Caco-2 (cell line): ENCODE data around the gene SNAPC5. TPM values are rescaled to one million over a fixed set of nuclear protein-coding genes. Genes with fewer than 3 reads are reported as not detected.

Experiments
- BruUV-seq: library from RNA; stranded (reverse); fragments of 400-500 nt; replicated peaks from 2 replicates; lab custom pipeline; 2021; lab: Mats Ljungman, UMichigan
- CTCF ChIA-PET: fragments of 300-600 bp; sonication (Branson Sonifier 250); formaldehyde crosslinking; loops from one replicate; lab custom pipeline; 2022; ENCODE audit warnings: antibody characterized with exemption; lab: Charles Lee
- POLR2A ChIA-PET: fragments of 300-600 bp; sonication (Branson Sonifier 250); formaldehyde crosslinking; loops from one replicate; lab custom pipeline; 2022; ENCODE audit warnings: antibody characterized with exemption; lab: Charles Lee
- DNase-seq, 2 experiments: peaks; one replicate each; pipeline versions ENCODE4 v3.0.0 to v3.0.0-alpha.2; 2020 to 2022
- H3K27me3 ChIP-seq: replicated peaks from 2 replicates; pipeline ENCODE4 v1.6.0; 2011; ENCODE audit warnings: low read length; ENCODE audit not compliant: control insufficient read depth, insufficient read depth
- H3K36me3 ChIP-seq: 2 replicates; pipeline ENCODE4 v1.5.1; 2011; ENCODE audit warnings: low read length; ENCODE audit not compliant: control insufficient read depth, insufficient read depth
- H3K4me1 ChIP-seq: fragments of 250-450 bp; sonication (Bioruptor Pico); 2 replicates; pipeline ENCODE4 v1.5.1; 2020; ENCODE audit warnings: mild to moderate bottlenecking
- H3K4me3 ChIP-seq: 2 replicates; pipeline ENCODE4 v1.5.1; 2011; ENCODE audit warnings: low read depth, mild to moderate bottlenecking, control low read depth, low read length
- H3K9me3 ChIP-seq: fragments of 250-450 bp; sonication (Bioruptor Pico); 2 replicates; pipeline ENCODE4 v1.5.1; 2020; ENCODE audit warnings: mild to moderate bottlenecking, moderate library complexity
- H3K27ac Mint-ChIP-seq: one replicate; pipeline ENCODE4 v1.8.0; 2022; ENCODE audit warnings: mixed read lengths; ENCODE audit not compliant: unreplicated experiment
- H3K27me3 Mint-ChIP-seq: one replicate; pipeline ENCODE4 v1.8.0; 2022; ENCODE audit warnings: mixed read lengths; ENCODE audit not compliant: insufficient read depth, unreplicated experiment
- H3K36me3 Mint-ChIP-seq: one replicate; pipeline ENCODE4 v1.8.0; 2022; ENCODE audit warnings: mild to moderate bottlenecking, mixed read lengths; ENCODE audit not compliant: insufficient read depth, unreplicated experiment
- H3K4me1 Mint-ChIP-seq: one replicate; pipeline ENCODE4 v1.8.0; 2022; ENCODE audit warnings: low read depth, mixed read lengths; ENCODE audit not compliant: unreplicated experiment
- H3K4me3 Mint-ChIP-seq: one replicate; pipeline ENCODE4 v1.8.0; 2022; ENCODE audit warnings: mild to moderate bottlenecking, moderate library complexity, mixed read lengths; ENCODE audit not compliant: unreplicated experiment
- H3K9me3 Mint-ChIP-seq: one replicate; pipeline ENCODE4 v1.8.0; 2022; ENCODE audit warnings: mixed read lengths; ENCODE audit not compliant: unreplicated experiment
- CTCF ChIP-seq, 2 experiments: fragments of 200-600 bp in 1 of 2; IDR thresholded peaks; 1 replicate in 1 of 2; 2 replicates in 1 of 2; pipeline versions ENCODE4 v1.5.1 to v1.8.0; 2011 to 2022; ENCODE audit warnings: antibody characterized with exemption in 1 of 2, control low read depth in 1 of 2, inconsistent platforms in 1 of 2, low read depth in 1 of 2, low read length in 1 of 2, mild to moderate bottlenecking in 1 of 2, moderate library complexity in 1 of 2; ENCODE audit not compliant: insufficient read depth in 1 of 2, severe bottlenecking in 1 of 2, unreplicated experiment in 1 of 2
- intact Hi-C: fragments of 100-400 bp; cut with micrococcal nuclease; formaldehyde crosslinking; loops from one replicate; pipeline ENCODE4 v1.10.0; 2022; ENCODE audit not compliant: unreplicated experiment
- total RNA-seq: library from RNA; stranded (reverse); gene quantifications from 2 replicates; pipeline ENCODE4 v1.2.3, GENCODE V29; 2022

SNAPC5 gene
- total RNA-seq, 1 experiment from 2014 or later, result 28.1 TPM

DNA sequence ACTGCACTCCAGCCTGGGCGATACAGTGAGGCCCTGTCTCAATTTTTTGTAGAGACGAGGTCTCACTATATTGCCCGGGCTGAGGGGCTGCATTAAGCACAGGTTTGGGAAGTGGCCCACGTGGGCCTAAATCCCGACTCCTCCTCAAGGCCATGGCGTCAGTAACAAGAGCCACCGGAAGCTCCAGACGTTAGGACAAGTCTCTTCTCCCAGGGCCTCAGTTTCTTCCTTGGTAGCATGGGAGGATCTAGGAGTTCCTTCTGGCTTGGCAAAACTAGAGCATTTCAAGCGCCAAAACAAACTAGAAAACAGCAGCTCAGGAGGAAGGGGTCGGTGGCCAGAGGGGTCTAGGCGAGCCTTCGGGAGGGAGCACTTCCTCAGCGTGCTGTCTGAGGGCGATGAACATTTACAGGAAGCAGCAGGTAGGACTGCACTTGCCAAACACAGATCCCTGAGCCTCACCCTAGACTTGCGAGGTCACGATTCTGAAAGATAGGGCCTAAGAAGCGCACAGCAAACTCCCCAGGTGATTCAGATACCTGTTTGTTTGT lies 536 bp downstream of the SNAPC5 start:
- H3K36me3 ChIP-seq, result no peaks in the 10 kb centered on the region; the same call in 1 of the 2 replicates
- peak overlapping the region; percentile 92 for H3K4me3 Mint-ChIP-seq
- H3K9me3 Mint-ChIP-seq, result no peaks in the 10 kb centered on the region
- no peaks in the 10 kb centered on the region for H3K27me3 Mint-ChIP-seq
- H3K27me3 ChIP-seq, result no peaks in the 10 kb centered on the region
- no TSS peak for BruUV-seq
- no peak for DNase-seq
- peaks cover 4% of the 10 kb centered on the region; the same call in 1 of the 2 replicates for H3K4me1 ChIP-seq
- intact Hi-C loops, result loop anchor here (2.0 to 5.0 kb wide), 3 partner anchors 95 to 140 kb away; partner anchors contain the start of genes MAP2K1 and TIPIN
- peak overlapping the region; percentile 93 for H3K27ac Mint-ChIP-seq
- peaks cover 92% of the 10 kb centered on the region for H3K36me3 Mint-ChIP-seq
- peaks cover 6% of the 10 kb centered on the region for H3K4me1 Mint-ChIP-seq
- peak overlapping the region; percentile 66 for H3K4me3 ChIP-seq
- TF ChIP-seq CTCF (IDR thresholded peaks at IDR 0.05; ENCODE audit: insufficient read depth in 1 of 2, low read depth in 1 of 2, low read length in 1 of 2, severe bottlenecking in 1 of 2, unreplicated experiment in 1 of 2), result no peak
- POLR2A ChIA-PET, result interaction anchor here (0.6 to 2.5 kb wide), 4 partner anchors 8 to 966 kb away, joined by 4 to 10 read pairs (median 6); partner anchors contain the start of genes MAP2K1 and ZWILCH
- H3K9me3 ChIP-seq, result no peaks in the 10 kb centered on the region
- CTCF ChIA-PET, result interaction anchor here (0.6 to 1.4 kb wide), 4 partner anchors 8 to 110 kb away, joined by 3 to 18 read pairs (median 3); partner anchors contain the start of gene MAP2K1

GRCh38 chr15:66494262-66494661 lies 3.3 kb downstream of the SNAPC5 start:
- H3K4me3 Mint-ChIP-seq, result no peak overlapping the region
- peaks cover 6% of the 10 kb centered on the region for H3K4me1 Mint-ChIP-seq
- H3K27me3 Mint-ChIP-seq, result no peaks in the 10 kb centered on the region
- no peaks in the 10 kb centered on the region for H3K27me3 ChIP-seq
- H3K36me3 Mint-ChIP-seq, result peaks cover 85% of the 10 kb centered on the region
- intact Hi-C loops, result no loop called here
- no peak overlapping the region for H3K4me3 ChIP-seq
- no peak for DNase-seq
- H3K27ac Mint-ChIP-seq, result no peak overlapping the region
- ChIA-PET CTCF (no interaction called here), POLR2A (no interaction called here)
- no peaks in the 10 kb centered on the region for H3K9me3 Mint-ChIP-seq
- BruUV-seq, result no TSS peak
- no peaks in the 10 kb centered on the region for H3K36me3 ChIP-seq
- no peaks in the 10 kb centered on the region for H3K9me3 ChIP-seq
- TF ChIP-seq CTCF (IDR thresholded peaks at IDR 0.05; ENCODE audit: insufficient read depth in 1 of 2, low read depth in 1 of 2, low read length in 1 of 2, severe bottlenecking in 1 of 2, unreplicated experiment in 1 of 2), result no peak
- H3K4me1 ChIP-seq, result peaks cover 4% of the 10 kb centered on the region; the same call in 1 of the 2 replicates

DNA sequence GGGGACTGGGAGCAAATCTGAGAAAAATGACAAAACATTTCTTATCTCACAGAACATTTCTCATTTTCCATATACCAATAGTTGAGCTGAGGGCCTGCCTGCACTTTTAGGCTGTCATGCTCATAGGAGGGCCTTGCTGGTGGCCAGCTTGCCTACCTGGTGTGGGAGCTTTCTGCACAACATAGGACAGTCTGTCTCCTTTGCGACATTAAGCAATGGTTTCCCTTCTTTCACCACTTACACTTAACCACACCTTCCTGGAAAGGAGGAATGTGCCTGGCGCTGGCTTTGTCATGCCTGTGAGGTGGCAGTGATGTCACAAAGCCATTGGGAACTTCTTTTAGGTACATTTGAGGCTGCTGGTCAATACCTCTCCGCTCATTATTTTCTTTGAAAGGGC lies 5.7 kb downstream of the SNAPC5 start:
- ChIA-PET POLR2A (no interaction called here), CTCF (no interaction called here)
- no TSS peak for BruUV-seq
- Mint-ChIP-seq H3K9me3 (no peaks in the 10 kb centered on the region), H3K36me3 (peaks cover 79% of the 10 kb centered on the region), H3K27me3 (no peaks in the 10 kb centered on the region), H3K4me3 (no peak overlapping the region), H3K27ac (no peak overlapping the region), H3K4me1 (peaks cover 6% of the 10 kb centered on the region)
- no peak for DNase-seq
- TF ChIP-seq CTCF (IDR thresholded peaks at IDR 0.05; ENCODE audit: insufficient read depth in 1 of 2, low read depth in 1 of 2, low read length in 1 of 2, severe bottlenecking in 1 of 2, unreplicated experiment in 1 of 2), result no peak
- Histone ChIP-seq H3K4me1 (peaks cover 3% of the 10 kb centered on the region; the same call in 1 of the 2 replicates), H3K27me3 (no peaks in the 10 kb centered on the region), H3K9me3 (no peaks in the 10 kb centered on the region), H3K4me3 (no peak overlapping the region), H3K36me3 (no peaks in the 10 kb centered on the region; the same call in 1 of the 2 replicates)
- intact Hi-C loops, result no loop called here
